8988T (cell line): ENCODE results near the gene SMIM5.
"Not testable (repeated sequence)": the region's sequence is repeated elsewhere in the genome, so short reads cannot be mapped to it uniquely, and the experiment has no call there.

Experiments used
- DNase-seq: peaks from one replicate; pipeline ENCODE4 v3.0.0; 2011

Gene SMIM5

GRCh38 chr17:75632863-75633485 lies at the start of gene SMIM5:
TSS of gene SMIM5 (plus strand) at chr17:75633434. CDS start at chr17:75640202, 6,768 bp downstream.
- peak; percentile 90 for DNase-seq

GRCh38 chr17:75584849-75585175 lies 48.4 kb upstream of the SMIM5 start:
- no peak for DNase-seq

GRCh38 chr17:75587675-75588595 lies 45.3 kb upstream of the SMIM5 start, which contains the start of gene MYO15B:
TSS of gene MYO15B (plus strand) at chr17:75587800. CDS start at chr17:75588058, 258 bp downstream.
- DNase-seq: no peak

GRCh38 chr17:75588596-75589011 lies 44.6 kb upstream of the SMIM5 start:
- DNase-seq: no peak

- DNase-seq: peak; percentile 97
Measured at GRCh38 chr17:75589012-75589918, 44.0 kb upstream of the SMIM5 start.

GRCh38 chr17:75589919-75590303 lies 43.3 kb upstream of the SMIM5 start:
- no peak for DNase-seq

- DNase-seq: no peak
Measured at GRCh38 chr17:75590314-75590761, 42.9 kb upstream of the SMIM5 start.

- DNase-seq: no peak
Measured at GRCh38 chr17:75590849-75591721, 42.1 kb upstream of the SMIM5 start.

- no peak for DNase-seq
Measured at GRCh38 chr17:75591722-75592302, 41.4 kb upstream of the SMIM5 start.

GRCh38 chr17:75592348-75593020 lies 40.8 kb upstream of the SMIM5 start:
- DNase-seq: no peak

- DNase-seq: not testable (repeated sequence)
Measured at GRCh38 chr17:75593430-75593829, 39.8 kb upstream of the SMIM5 start.

GRCh38 chr17:75594499-75595283 lies 38.5 kb upstream of the SMIM5 start:
- DNase-seq: no peak

GRCh38 chr17:75595284-75595919 lies 37.8 kb upstream of the SMIM5 start:
- DNase-seq: no peak

GRCh38 chr17:75595920-75596313 lies 37.3 kb upstream of the SMIM5 start:
- DNase-seq: no peak

GRCh38 chr17:75596320-75597087 lies 36.7 kb upstream of the SMIM5 start:
- DNase-seq: no peak

- peak; percentile 68 for DNase-seq
Measured at GRCh38 chr17:75601057-75601987, 31.9 kb upstream of the SMIM5 start.

GRCh38 chr17:75602644-75603043 lies 30.6 kb upstream of the SMIM5 start:
- DNase-seq: no peak

- DNase-seq: no peak
Measured at GRCh38 chr17:75603123-75603522, 30.1 kb upstream of the SMIM5 start.
